DOHH2 (cell line): ENCODE results near the gene C3AR1.
"Not testable (repeated sequence)": the region's sequence is repeated elsewhere in the genome, so short reads cannot be mapped to it uniquely, and the experiment has no call there.

Experiments
- H3F3A ChIP-seq: fragments of 200-600 bp; sonication (generic), shearing (Covaris generic); 2 replicates; pipeline ENCODE4 v1.6.0; 2016; ENCODE audit warnings: antibody characterized with exemption, mild to moderate bottlenecking; ENCODE audit not compliant: control insufficient read depth, insufficient read depth
- H3K27ac ChIP-seq: fragments of 200-600 bp; sonication (generic); 2 replicates; pipeline ENCODE4 v1.5.1; 2014; ENCODE audit warnings: low read depth, mild to moderate bottlenecking, low read length, moderate library complexity
- H3K27me3 ChIP-seq: fragments of 200-600 bp; sonication (generic); 2 replicates; pipeline ENCODE4 v1.6.1; 2014; ENCODE audit warnings: mild to moderate bottlenecking, low read length, mixed read lengths; ENCODE audit not compliant: control insufficient read depth
- H3K36me3 ChIP-seq: fragments of 200-600 bp; sonication (generic); 2 replicates; pipeline ENCODE4 v1.6.1; 2014; ENCODE audit warnings: mild to moderate bottlenecking, low read length, moderate library complexity, mixed read lengths; ENCODE audit not compliant: control insufficient read depth
- H3K4me1 ChIP-seq: fragments of 200-600 bp; sonication (generic); 2 replicates; pipeline ENCODE4 v1.6.1; 2014; ENCODE audit warnings: mild to moderate bottlenecking, low read length, mixed read lengths; ENCODE audit not compliant: control insufficient read depth
- H3K4me2 ChIP-seq: fragments of 200-600 bp; sonication (generic); 2 replicates; pipeline ENCODE4 v1.6.0; 2014; ENCODE audit warnings: mild to moderate bottlenecking, low read length, moderate library complexity
- H3K4me3 ChIP-seq: fragments of 200-600 bp; sonication (generic); 2 replicates; pipeline ENCODE4 v1.5.1; 2014; ENCODE audit warnings: mild to moderate bottlenecking, low read length, mixed read lengths
- H3K79me2 ChIP-seq: fragments of 200-600 bp; sonication (generic); 2 replicates; pipeline ENCODE4 v1.6.1; 2014; ENCODE audit warnings: mild to moderate bottlenecking, low read length, mixed read lengths; ENCODE audit not compliant: control insufficient read depth
- H3K9me2 ChIP-seq: fragments of 200-600 bp; sonication (generic); replicated peaks from 2 replicates; pipeline ENCODE4 v1.6.1; 2014; ENCODE audit warnings: mild to moderate bottlenecking, low read length, mixed read lengths; ENCODE audit not compliant: control insufficient read depth
- H3K9me3 ChIP-seq: fragments of 200-600 bp; sonication (generic); 2 replicates; pipeline ENCODE4 v1.6.1; 2014; ENCODE audit warnings: antibody characterized with exemption, low read length, mixed read lengths; ENCODE audit not compliant: control insufficient read depth, insufficient read depth
- H4K20me1 ChIP-seq: fragments of 200-600 bp; sonication (generic); 2 replicates; pipeline ENCODE4 v1.6.0; 2014; ENCODE audit warnings: low read depth, mild to moderate bottlenecking, antibody characterized with exemption, low read length, moderate library complexity; ENCODE audit not compliant: control insufficient read depth, insufficient read depth
- EZH2phosphoT487 ChIP-seq: fragments of 200-600 bp; sonication (generic); IDR thresholded peaks from 2 replicates; pipeline ENCODE4 v1.6.1; 2017; ENCODE audit warnings: borderline replicate concordance, mild to moderate bottlenecking, antibody characterized with exemption, low read length, moderate library complexity, mixed read lengths
- TF ChIP-seq, protein P1 (sequence below): fragments of 200-600 bp; sonication (generic); IDR thresholded peaks from one replicate; pipeline ENCODE4 v1.5.1; 2014; ENCODE audit warnings: antibody characterized with exemption, mild to moderate bottlenecking, low read depth, low read length; ENCODE audit not compliant: poor library complexity, severe bottlenecking

The C3AR1 gene

DNA sequence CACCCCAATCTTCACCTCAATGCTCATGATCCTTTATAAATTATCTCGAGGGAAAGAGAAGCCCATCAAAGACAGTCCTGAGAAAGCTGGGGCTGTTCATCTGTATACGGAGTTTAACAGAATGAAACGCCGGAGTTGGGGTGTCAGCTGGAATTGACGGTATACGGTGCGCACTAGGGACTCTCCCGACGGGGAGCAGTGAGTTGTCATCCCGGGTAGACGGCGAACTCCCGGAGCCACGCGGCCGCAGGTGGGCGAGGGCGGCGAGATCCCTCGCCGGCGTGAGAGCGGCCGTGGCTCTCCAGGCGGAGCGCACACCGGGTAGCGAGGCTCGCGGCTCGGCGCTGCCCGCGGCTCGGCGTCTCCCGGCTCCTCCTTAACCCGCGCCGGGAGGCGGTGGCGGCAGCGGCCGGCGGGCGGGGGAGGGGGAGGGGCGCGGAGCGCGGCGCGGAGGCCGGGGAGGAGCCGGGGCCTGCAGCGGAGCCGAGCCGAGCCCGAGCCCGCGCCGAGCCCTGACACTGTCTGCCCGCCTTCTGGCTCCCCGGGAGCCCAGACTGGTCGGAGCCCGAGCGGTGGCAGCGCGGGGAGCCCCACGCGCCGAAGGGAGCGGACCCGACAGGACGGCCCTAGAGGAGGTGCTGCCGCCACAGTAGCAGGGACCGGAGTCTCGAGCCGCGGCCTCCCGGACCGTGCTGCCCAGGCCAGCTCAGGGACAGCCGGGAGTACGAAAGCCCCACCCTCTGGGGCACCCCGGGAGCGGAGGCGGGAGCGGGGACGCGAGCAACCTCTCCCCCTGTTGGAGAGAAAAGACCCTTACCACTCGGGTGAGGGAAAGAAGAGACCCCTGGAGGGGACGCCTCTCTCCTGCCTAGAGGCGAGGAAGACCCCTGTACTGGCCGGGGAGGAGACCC is 33.7 kb downstream of the C3AR1 start, which contains the start of gene FOXJ2:
TSS of gene FOXJ2 (plus strand) at position 475 of the 911 bp plus-strand sequence. CDS start 7,117 bp downstream, outside the sequence.
- Histone ChIP-seq H3K27me3 (no peaks in the 10 kb centered on the region), H3K4me2 (peak within 1 kb of the TSS; percentile 79), H3K4me3 (peak within 1 kb of the TSS; percentile 83), H3K9me3 (no peaks in the 10 kb centered on the region), H3K79me2 (peaks cover 8% of the 10 kb centered on the region; the same call in 1 of the 2 replicates), H3K9me2 (no peaks in the 10 kb centered on the region), H3K36me3 (no peaks in the 10 kb centered on the region), H4K20me1 (no peaks in the 10 kb centered on the region), H3F3A (peaks cover 32% of the 10 kb centered on the region), H3K27ac (0 out of 2 replicates have a peak within 1 kb of the TSS, but pooled peaks have one; percentile 8), H3K4me1 (peaks cover 58% of the 10 kb centered on the region)
- TF ChIP-seq, protein P1, sequence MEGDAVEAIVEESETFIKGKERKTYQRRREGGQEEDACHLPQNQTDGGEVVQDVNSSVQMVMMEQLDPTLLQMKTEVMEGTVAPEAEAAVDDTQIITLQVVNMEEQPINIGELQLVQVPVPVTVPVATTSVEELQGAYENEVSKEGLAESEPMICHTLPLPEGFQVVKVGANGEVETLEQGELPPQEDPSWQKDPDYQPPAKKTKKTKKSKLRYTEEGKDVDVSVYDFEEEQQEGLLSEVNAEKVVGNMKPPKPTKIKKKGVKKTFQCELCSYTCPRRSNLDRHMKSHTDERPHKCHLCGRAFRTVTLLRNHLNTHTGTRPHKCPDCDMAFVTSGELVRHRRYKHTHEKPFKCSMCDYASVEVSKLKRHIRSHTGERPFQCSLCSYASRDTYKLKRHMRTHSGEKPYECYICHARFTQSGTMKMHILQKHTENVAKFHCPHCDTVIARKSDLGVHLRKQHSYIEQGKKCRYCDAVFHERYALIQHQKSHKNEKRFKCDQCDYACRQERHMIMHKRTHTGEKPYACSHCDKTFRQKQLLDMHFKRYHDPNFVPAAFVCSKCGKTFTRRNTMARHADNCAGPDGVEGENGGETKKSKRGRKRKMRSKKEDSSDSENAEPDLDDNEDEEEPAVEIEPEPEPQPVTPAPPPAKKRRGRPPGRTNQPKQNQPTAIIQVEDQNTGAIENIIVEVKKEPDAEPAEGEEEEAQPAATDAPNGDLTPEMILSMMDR: no peak
- TF ChIP-seq EZH2phosphoT487: no peak

DNA sequence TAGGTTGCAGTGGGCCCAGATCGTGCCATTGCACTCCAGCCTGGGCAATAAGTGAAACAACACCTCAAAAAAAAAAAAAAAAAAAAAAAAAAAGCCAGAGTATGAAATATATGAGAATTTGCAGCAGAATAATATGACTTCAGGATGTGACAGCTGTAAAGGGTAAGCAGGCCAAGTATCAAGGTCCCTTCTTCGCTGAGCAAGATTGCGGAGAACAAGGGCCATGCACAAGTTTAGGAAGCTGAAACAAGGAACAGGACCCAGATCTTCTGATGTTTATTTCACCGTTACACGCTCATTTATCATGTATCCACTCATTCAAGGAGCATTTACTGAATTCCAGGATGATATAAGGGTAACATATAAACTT is 34.3 kb downstream of the C3AR1 start:
- Histone ChIP-seq H3K9me2 (no peaks in the 10 kb centered on the region), H3K4me1 (peaks cover 58% of the 10 kb centered on the region), H3K9me3 (no peaks in the 10 kb centered on the region), H3K27me3 (no peaks in the 10 kb centered on the region), H3K79me2 (peaks cover 8% of the 10 kb centered on the region; the same call in 1 of the 2 replicates), H3K4me2 (peak overlapping the region; percentile 79), H3K27ac (no peak overlapping the region), H4K20me1 (no peaks in the 10 kb centered on the region), H3K4me3 (peak overlapping the region; percentile 83), H3F3A (peaks cover 32% of the 10 kb centered on the region), H3K36me3 (no peaks in the 10 kb centered on the region)
- no peak for TF ChIP-seq EZH2phosphoT487
- TF ChIP-seq, protein P1: no peak

DNA sequence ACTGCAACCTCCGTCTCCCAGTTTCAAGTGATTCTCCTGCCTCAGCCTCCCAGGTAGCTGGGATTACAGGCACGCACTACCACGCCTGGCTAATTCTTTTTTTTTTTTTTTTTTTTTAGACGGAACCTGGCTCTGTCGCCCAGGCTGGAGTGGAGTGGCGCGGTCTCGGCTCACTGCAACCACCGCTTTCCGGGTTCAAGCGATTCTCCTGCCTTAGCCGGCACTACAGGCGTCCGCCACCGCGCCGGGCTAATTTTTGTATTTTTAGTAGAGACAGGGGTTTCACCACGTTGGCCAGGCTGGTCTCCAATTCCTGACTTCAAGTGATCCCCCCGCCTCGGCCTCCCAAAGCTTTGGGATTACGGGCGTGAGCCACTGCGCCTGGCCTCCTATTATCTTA is 35.1 kb downstream of the C3AR1 start:
- H3K27me3 ChIP-seq, H3K4me3 ChIP-seq, H3K79me2 ChIP-seq, H3K9me3 ChIP-seq, H3K4me2 ChIP-seq, H3K27ac ChIP-seq, H3K36me3 ChIP-seq, H4K20me1 ChIP-seq, H3K9me2 ChIP-seq: not testable (repeated sequence)
- peaks cover 53% of the 10 kb centered on the region for H3K4me1 ChIP-seq
- peaks cover 32% of the 10 kb centered on the region for H3F3A ChIP-seq

DNA sequence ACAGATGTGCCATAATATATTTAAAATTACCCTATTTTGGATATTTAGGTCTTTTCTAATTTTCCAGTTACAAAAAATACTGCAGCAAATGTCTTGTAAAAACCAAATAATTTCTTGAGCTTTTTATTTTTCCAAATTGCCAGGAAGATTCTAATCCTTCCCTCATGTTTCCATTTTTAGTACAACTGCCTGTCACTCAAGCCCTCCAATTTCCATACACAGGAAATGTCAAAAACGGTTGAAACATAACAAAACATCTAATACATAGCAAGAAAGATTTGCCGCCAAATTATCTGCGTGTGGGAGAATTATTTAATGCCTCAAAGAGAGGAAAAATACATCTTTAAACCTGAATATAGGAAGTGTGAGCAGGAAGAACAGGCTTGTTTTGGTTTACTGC is 36.0 kb downstream of the C3AR1 start:
- peaks cover 8% of the 10 kb centered on the region; the same call in 1 of the 2 replicates for H3K79me2 ChIP-seq
- H3K9me3 ChIP-seq: no peaks in the 10 kb centered on the region
- peaks cover 50% of the 10 kb centered on the region for H3K4me1 ChIP-seq
- H4K20me1 ChIP-seq: no peaks in the 10 kb centered on the region
- no peaks in the 10 kb centered on the region for H3K27me3 ChIP-seq
- no peaks in the 10 kb centered on the region for H3K9me2 ChIP-seq
- no peaks in the 10 kb centered on the region for H3K36me3 ChIP-seq
- H3K4me3 ChIP-seq: no peak overlapping the region
- no peak for TF ChIP-seq EZH2phosphoT487
- TF ChIP-seq, protein P1: no peak
- no peak overlapping the region for H3K4me2 ChIP-seq
- H3K27ac ChIP-seq: no peak overlapping the region
- peaks cover 32% of the 10 kb centered on the region for H3F3A ChIP-seq
